DMS53 (cell line): Measurements from ENCODE around the gene FYCO1.

Experiments
- DNase-seq: peaks from one replicate; lab custom pipeline; 2025; lab: John Stamatoyannopoulos, UW

The FYCO1 gene

GRCh38 chr3:45943207-45943846 lies 52.3 kb downstream of the FYCO1 start, which contains the start of gene CXCR6:
TSS of gene CXCR6 (plus strand) at chr3:45943464. CDS start at chr3:45946482, 3,018 bp downstream.
- no peak for DNase-seq

GRCh38 chr3:45942051-45942825 lies 53.4 kb downstream of the FYCO1 start:
- DNase-seq = no peak

GRCh38 chr3:45940781-45941365 lies 54.8 kb downstream of the FYCO1 start:
- DNase-seq = no peak

GRCh38 chr3:45940004-45940780 lies 55.4 kb downstream of the FYCO1 start:
- peak; percentile 4 for DNase-seq

GRCh38 chr3:45939341-45939771 lies 56.3 kb downstream of the FYCO1 start:
- no peak for DNase-seq

GRCh38 chr3:45938864-45939263 lies 56.8 kb downstream of the FYCO1 start:
- DNase-seq = peak; percentile 73

- DNase-seq = no peak
Observed at GRCh38 chr3:45938043-45938435, 57.6 kb downstream of the FYCO1 start.

GRCh38 chr3:45937206-45938042 lies 58.2 kb downstream of the FYCO1 start:
- no peak for DNase-seq

GRCh38 chr3:45936261-45936660 lies 59.4 kb downstream of the FYCO1 start:
- DNase-seq = no peak

- no peak for DNase-seq
Observed at GRCh38 chr3:45933591-45933990, 62.0 kb downstream of the FYCO1 start.

- DNase-seq = no peak
Observed at GRCh38 chr3:45932112-45932511, 63.5 kb downstream of the FYCO1 start.

- no peak for DNase-seq
Observed at GRCh38 chr3:45931496-45931895, 64.1 kb downstream of the FYCO1 start.

GRCh38 chr3:45929042-45929679 lies 66.5 kb downstream of the FYCO1 start:
- DNase-seq = peak; percentile 35

GRCh38 chr3:45927881-45928280 lies 67.7 kb downstream of the FYCO1 start:
- no peak for DNase-seq

- DNase-seq = no peak
Observed at GRCh38 chr3:45923755-45924154, 71.9 kb downstream of the FYCO1 start.

GRCh38 chr3:45922950-45923590 lies 72.6 kb downstream of the FYCO1 start:
- no peak for DNase-seq

GRCh38 chr3:45922039-45922326 lies 73.6 kb downstream of the FYCO1 start:
- no peak for DNase-seq

GRCh38 chr3:45921158-45922038 lies 74.2 kb downstream of the FYCO1 start:
- no peak for DNase-seq

- peak; percentile 15 for DNase-seq
Observed at GRCh38 chr3:45917146-45917898, 78.3 kb downstream of the FYCO1 start.
